GM18858 (cell line): ENCODE data around the gene ZNF80.

ENCODE experiments used
- ATAC-seq: cut with Tn5 transposase; IDR thresholded peaks from one replicate; pipeline ENCODE4 v1.9.1; 2021; ENCODE audit not compliant: unreplicated experiment

Gene ZNF80

DNA sequence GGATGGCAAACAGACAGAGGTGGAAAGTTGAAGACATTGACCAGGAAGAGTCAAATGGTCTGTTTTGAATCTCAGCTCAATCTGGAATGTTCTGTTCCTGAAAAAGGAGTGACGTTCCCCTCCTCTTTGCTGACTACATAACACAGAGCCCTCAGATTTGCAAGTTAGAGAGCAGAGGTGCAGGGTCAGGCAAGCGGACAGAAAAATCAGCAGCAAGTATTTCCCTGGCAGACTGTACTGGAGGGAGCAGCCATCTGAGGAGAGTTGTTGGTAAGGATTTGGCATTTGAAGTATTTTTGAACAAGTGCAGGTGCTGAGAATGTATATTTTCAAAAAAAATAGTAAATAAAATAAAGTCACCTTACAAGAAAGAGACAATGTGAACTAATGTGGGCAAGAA is 17.6 kb downstream of the ZNF80 start:
- no peak for ATAC-seq

DNA sequence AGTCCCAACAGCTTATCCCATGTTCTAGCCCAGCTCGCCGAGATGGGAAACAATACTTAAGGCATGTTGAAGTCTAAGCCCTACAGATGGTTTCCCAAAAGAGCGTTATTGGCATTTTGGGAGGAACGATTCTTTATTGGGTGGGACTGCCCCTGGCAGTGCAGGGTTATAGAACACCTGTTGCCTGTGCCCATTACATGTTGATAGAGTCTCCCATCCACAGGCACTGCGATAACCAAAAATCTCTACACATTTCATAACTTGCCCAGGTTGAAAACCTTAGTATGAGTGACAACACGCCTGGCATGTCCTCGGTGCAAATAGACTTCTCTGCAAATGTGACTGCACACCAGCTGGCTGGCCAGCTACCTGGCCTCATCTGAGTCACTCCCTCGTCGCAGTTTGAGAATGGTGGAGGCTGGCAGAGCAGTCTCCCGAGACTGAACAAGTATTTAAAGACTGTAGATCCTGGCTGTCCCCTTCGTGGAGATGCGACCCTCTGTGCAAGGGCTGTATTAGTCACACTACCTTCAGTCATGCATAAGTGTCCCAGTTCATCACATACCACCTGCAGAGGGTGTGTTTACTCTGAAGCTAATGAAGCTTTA is 18.7 kb downstream of the ZNF80 start:
- ATAC-seq, result no peak

DNA sequence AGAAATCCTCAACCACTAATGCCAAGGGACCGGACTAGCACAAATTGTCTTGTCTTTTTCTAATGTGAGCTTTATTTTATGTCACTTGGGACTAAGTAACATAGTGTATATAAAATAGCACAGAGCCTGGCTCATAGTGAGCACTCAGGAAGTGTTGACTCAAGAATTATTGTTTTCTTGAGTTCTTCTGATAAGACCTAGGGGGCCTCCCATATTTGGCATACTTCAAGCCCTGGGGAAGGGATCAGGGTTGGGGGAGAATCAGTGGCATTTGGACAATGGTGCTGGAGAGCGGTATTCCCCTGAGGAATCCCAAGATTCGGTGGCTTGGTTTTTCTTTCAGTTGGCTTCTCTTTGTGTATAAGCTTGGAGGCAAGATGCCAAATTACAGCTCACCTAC is 19.4 kb downstream of the ZNF80 start:
- ATAC-seq, result no peak

DNA sequence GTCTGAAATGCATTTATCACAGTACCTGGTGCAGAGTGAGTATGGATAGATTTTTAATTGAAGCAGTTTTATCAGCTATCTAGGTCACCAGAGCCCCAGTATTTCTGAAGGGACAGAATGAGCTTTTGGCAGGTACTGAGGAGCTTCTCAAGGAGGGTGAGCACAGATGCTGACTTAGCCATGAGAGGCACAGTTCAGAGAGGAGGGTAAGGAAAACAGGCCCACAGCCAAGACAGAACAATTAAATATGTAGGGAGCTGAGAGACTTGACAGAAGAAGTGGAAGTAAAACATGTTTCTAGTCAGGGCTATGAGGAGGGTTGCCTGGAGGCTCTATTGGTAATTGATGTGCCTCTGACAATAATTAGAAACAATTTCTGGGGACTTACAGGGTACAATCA is 20.1 kb downstream of the ZNF80 start:
- ATAC-seq, result no peak

DNA sequence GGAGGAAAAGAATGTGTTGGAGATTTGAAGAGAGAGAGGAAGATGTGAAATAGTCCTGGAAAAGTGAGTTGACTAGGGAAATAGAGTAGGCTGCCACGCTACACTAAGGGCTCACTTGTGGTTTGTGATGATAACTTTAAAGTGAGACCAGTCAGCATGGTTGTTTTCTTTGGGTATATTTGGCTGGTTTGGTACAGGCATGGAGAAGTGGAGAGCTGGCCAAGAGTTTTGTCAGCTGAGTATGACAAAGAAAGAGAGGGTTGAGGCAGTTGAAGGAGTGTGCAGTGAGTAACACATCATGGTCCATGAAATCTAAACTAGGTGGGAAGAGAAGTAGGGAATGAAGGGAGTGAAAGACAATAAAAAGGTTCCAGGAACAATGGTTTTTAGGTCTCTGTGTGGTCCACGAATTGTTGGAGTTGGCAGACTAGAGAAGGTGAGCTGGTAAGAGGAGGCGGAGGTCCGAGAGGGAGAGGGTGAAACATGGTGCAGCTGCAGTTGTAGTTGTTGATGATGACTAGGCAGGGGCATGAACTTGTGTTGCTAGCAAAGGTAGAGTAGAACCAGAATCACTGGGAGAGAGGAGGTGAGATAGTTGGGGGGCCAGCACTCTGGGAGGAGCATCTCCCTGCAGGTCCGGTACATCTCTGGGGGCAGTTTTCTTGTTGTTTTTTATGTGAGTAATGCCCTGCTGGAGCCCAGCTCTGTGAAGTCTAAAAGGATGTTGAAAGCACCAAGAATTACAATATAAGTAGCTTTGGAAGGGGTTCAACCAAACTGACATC is 21.0 kb downstream of the ZNF80 start:
- no peak for ATAC-seq

DNA sequence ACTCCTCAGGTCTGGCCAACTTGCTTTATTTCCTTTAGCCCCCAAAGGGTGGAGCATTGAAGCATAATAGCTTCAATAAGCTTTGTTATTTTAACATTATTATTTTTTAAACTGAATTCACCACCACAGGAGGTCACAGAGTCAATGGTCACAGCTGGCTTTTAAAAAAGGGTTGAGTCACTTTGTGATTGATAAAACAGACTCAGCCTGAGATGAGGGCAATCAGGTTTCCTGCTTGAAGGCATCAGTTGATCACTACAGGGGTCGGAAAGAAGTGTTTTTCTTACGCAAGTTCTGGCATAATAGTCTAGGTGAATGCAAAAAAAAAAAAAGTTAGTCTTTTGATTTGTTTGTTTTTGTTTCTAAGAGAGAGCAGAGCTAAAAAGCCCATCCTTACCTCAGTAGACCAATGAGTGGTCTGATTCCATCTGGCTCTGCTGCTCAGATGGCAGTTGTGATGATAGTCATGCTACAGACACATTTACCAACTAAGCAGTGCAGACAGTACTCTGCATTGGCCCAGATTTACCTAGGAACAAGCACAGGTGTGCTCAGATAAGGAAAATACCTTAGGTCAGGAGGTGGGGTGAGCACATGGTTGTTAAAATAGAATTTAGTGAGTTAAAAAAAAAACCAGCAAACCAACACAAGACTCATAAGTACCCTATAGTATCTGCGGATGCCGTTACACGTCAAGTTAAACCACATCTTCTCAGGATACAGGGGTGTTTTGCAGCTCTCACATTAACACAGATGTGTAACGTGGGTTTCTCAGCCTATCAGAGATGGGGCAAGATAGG is 22.6 kb downstream of the ZNF80 start:
- ATAC-seq, result no peak

DNA sequence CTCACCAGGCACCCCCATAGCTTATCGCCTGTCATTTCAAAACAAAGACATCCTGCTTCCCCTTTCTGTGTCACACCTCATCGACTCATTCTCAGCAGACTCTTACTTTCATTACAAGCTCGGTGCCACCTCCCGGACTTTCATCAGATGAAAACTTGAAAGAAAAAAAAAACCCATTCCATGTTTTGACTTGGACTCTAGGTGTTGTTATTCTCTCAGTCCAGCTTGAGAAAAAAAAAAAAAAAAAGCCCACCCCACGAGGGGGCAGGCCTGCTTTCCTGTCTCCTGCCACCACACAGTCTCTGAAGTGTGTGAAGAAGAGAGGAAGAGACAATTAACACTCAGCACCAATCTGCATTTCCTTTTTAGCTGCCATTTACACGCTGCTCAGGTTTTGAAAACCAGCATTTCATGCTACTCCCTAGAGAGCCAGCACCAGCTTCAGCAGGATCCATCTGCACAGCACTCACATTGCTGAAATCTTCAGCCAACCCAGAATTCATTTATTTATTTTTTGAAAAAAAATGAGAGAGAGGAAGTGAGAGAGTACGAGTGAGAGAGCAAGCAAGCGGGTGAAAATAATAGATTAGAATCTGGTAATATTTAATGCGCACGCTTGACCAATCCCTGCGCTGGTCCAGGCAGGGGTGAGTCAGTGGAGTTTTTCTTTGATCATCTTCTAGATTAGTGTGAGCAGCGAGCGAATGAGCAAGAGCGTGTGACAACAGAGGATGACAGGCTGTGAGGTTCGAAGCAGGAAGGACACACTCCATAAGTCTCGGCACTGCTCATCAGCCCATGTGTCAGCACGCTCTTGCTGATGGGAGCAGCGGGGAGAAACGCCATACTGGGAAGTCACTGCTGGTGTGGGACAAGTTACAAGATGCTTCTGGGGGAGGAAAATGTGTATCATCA is 23.5 kb downstream of the ZNF80 start:
- ATAC-seq, result peak; percentile 79

DNA sequence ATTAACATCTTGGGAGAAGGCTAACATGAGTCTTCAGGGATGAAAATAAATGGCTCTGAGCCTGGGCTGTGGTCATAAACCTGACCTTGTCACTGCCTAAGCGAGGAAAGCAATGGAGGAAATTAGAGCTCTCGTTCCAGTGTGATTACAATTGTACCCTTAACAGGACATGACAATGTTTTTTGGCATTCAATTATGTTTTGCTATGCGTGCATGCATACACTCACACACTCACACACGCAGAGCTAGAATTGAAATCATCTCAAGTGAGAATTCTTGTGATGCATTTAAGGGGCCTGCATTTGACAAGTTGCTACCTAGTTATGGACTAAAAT is 24.1 kb downstream of the ZNF80 start:
- ATAC-seq, result no peak

DNA sequence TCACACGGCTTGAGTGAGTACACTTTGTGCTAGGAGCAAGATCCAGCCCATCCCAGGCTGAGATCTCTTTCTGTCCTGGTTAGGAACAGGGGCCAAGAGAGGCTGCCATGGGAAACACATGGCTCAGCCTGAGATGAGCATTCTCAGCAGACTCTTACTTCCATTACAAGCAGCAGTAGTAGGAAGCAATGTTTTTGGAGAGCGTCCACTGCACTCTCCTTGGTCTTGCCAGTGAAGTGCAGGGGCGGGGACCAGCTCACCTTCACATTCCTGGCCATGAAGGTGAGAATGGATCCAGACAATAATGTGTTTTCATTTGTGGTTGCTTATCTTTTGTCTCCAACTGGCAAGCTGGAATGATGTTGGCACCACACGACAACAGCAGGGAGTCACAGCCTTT is 24.7 kb downstream of the ZNF80 start:
- ATAC-seq, result no peak

DNA sequence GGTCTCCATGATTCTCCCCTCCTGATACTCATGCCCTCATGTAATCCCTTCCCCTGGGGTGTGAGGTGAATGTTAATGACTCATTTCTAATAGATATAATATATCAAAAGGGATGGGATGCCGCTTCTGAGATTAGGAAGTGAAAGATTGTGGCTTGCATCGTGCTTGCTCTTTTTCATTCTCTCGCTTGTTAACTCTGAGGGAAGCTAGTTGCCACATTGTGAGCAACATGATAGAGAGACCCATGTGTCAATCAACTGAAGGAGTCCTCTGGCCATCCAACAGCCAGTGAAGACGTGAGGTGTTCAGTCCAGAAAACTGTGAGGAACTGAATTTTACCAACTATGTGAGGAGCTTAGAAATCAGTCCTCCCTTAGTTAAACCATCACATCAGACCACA is 29.6 kb downstream of the ZNF80 start:
- peak; percentile 87 for ATAC-seq

DNA sequence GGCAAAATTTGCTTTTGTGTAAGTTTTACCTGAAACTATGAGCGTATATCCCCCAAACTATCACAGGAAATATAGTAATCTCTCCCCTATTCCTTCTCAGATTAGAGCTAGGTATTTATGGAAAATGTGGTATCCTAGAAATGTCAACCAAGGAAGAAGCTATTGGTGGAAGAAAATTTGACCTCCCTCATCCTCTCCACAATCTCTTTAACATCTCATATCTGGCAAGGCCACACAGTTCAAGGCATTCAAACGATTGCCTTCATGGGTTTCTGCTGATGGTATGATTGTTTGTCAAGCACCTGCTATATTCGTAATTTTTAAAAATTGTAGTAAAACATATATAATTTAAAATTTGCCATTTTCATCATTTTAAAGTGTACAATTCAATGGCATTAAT is 31.0 kb downstream of the ZNF80 start:
- no peak for ATAC-seq

DNA sequence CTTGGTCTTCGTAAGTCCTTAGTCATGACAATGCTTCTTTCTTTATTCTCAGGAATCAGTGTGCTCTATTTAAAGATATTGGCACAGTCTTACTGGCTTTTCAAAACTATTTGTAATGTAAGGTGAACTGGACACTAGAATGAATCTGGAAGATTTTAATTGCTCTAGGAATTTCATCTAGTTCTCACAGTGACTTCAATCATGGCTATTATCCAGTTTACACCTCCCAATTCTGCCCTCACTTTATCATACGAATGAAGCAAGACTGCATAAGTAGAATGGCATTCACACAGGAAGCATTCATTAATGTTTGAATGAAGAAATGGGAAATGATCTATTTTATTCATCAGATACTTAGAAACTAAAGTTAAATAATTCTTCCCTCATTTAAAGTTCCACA is 31.8 kb downstream of the ZNF80 start:
- ATAC-seq, result no peak

DNA sequence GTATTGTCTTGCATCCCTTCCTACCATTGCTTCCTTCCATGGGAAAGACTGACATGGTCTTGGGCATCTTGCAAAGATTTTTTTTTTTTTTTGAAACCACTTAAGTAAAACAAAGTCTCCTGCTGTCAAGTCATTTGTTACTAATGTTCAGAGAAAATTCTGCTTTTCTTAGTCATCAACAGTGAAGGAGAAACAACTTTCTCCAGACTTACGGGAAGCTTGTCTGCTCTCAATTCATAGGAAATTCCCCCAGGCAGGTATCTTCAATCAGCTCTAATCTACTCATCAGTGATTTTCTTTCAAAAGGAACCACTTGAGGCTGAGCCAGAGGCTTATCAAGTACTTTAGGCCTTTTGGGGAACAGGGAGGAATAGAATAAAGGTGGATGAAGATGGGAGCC is 42.6 kb downstream of the ZNF80 start:
- no peak for ATAC-seq

DNA sequence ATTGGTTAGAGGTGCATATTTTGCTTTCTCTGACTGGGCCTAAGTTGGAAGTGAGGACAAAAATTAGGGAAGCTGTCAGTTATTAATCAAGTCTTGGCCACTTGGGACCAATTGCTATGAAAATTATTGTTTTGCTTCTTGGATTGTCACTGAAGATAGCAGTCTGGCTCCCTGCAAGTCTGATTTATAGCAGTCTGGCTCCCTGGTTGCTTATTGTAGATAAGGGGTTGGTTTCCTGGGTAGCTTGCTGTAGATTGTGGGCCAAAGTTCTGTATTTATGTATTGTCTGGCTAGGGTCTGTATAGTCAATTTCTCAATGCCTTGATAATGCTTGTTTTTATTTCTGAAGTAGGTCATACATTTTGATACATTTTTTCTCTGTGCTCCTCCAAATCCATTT is 45.2 kb downstream of the ZNF80 start:
- no peak for ATAC-seq

DNA sequence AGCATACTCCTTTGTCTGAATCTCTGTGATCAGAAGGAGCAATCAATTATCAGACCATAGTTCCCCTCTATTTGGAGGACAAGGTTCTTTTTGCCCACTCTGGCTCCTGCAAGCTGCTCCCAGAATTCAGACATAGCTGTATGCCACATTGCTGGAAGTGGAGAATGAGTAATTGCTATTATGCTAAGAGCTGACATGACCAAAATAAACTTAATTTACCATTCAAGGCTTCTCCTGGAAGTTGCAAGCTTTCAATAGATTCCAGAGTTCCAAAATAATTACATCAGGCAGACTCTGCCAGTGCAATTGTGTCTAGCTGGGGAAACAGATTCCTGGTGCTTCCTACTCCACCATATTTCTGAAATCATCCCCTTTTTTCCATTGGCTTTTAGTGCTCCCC is 50.9 kb downstream of the ZNF80 start:
- ATAC-seq, result no peak
